Thyroid gland (tissue), 4 donors: ENCODE measurements around the gene TUBA3E.
"Not testable (repeated sequence)": the region's sequence is repeated elsewhere in the genome, so short reads cannot be mapped to it uniquely, and the experiment has no call there.

Source experiments
- POLR2A ChIP-seq, 2 donors: fragments of 450-650 bp; IDR thresholded peaks; one replicate each; pipeline ENCODE4 v1.6.1; 2017; ENCODE audit warnings: antibody characterized with exemption in 2 of 2, mild to moderate bottlenecking in 2 of 2, moderate library complexity in 1 of 2
- TF ChIP-seq, protein P1 (sequence below), 6 experiments: fragments of 200-600 bp in 3 of 6; fragments of 450-650 bp in 3 of 6; sonication (generic) in 3 of 6; IDR thresholded peaks; one replicate each; pipeline ENCODE4 v1.5.1; 2016 to 2019; ENCODE audit warnings: antibody characterized with exemption in 6 of 6, mild to moderate bottlenecking in 2 of 6, inconsistent platforms in 1 of 6, moderate library complexity in 1 of 6

DNA sequence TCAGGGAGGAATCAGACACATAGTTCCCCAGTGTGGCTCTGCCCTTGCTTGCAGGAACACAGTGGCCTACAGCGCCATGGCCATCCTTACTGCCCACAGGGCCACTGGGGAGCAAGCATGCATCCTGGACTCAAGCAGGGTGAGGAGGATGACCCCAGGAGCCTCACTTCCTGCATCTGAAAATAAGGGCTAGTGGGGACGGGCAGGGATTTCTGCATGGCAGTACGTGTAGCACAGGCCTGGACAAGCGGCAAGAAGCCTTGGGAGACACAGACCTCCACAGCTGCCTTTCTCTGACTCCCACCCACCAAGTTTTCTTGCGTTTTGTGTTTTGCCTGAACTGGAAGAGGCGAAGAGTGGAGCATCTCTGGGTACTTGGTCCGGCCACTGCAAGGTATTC is 35.8 kb downstream of the TUBA3E start:
- TF ChIP-seq, protein P1, sequence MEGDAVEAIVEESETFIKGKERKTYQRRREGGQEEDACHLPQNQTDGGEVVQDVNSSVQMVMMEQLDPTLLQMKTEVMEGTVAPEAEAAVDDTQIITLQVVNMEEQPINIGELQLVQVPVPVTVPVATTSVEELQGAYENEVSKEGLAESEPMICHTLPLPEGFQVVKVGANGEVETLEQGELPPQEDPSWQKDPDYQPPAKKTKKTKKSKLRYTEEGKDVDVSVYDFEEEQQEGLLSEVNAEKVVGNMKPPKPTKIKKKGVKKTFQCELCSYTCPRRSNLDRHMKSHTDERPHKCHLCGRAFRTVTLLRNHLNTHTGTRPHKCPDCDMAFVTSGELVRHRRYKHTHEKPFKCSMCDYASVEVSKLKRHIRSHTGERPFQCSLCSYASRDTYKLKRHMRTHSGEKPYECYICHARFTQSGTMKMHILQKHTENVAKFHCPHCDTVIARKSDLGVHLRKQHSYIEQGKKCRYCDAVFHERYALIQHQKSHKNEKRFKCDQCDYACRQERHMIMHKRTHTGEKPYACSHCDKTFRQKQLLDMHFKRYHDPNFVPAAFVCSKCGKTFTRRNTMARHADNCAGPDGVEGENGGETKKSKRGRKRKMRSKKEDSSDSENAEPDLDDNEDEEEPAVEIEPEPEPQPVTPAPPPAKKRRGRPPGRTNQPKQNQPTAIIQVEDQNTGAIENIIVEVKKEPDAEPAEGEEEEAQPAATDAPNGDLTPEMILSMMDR (IDR thresholded peaks at IDR 0.05): not testable (repeated sequence)
- not testable (repeated sequence) for TF ChIP-seq POLR2A (IDR thresholded peaks at IDR 0.05)
